Ureter (tissue), 1 donor: Measurements from ENCODE around the gene CFAP97D2. TPM values are rescaled to one million over a fixed set of nuclear protein-coding genes. Genes with fewer than 3 reads are reported as not detected.
"Not testable (repeated sequence)": the region's sequence is repeated elsewhere in the genome, so short reads cannot be mapped to it uniquely, and the experiment has no call there.

Source experiments
- DNase-seq: peaks from one replicate; pipeline ENCODE4 v3.0.0-alpha.2; 2020; ENCODE audit warnings: low spot score
- total RNA-seq: library from RNA; stranded (reverse); gene quantifications from one replicate; pipeline ENCODE4 v1.2.4, GENCODE V29; 2023
- donor health status: DM: yes; HTN: yes; CAD: no.

CFAP97D2 gene
- total RNA-seq, 1 donor from 2014 or later = not detected

DNA sequence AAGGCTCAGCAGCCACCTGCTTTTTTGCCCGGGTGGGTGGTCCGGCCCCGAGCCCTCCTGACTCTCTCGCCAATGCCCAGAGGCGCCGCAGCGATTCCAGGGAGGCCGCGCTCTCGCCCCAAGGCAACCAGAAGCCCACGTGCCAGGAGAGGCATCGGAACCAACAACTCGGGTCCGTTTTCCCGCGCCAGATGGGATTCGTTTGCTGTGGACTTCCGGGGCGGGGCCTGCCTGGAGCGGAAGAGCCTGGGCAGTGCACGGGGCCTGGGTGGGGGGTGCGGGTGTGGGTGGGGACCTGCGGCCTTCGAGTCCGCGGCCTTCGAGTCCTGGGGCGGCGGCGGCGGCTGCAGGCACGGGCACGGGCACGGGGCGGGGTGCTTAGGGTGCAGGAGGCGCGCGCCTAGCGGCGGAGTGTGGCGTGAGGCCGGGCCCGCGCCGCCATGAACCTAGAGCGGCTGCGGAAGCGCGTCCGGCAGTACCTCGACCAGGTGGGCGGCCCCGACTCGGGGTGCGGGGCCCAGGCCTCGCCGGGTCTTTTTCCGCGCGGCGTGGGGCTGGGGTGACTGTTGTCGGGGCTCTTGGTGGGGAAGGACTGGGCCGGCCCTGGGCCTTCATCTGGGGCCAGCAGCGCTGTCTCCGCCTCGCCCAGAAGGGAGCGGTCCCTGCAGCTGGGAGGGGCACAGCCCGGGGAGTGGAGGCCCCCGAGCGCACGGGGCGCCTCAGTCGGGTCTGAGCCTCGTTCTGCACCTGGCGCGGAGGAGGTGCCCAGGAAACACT lies 55.8 kb downstream of the CFAP97D2 start, which contains the start of gene CDC16:
Gene CDC16 (plus strand): TSS at position 253 of the 777 bp plus-strand sequence. CDS start 188 bp downstream, at position 441.
- DNase-seq = peak; percentile 94

DNA sequence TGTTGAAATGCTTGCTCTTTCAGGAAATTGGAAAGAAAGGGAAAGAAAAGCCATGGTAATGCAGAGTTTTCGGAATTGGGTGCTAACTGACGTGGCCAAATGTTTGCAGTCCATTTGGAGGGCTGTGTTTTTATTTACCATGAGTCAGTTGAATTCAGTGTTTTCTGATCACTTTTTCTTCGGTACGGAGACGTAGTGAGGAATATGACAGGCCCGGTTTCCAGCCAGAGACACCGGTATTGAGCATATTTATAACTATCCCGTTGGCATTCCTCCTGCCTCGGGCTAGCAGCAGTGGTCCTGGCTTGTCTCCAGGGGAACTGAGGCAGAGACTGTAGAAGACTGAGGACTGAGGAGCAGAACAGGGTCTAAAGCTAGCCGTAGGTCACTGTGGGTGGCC lies 56.6 kb downstream of the CFAP97D2 start:
- no peak for DNase-seq

- no peak for DNase-seq
Measured at GRCh38 chr13:114236227-114236626, 57.2 kb downstream of the CFAP97D2 start.

GRCh38 chr13:114237415-114238112 lies 58.5 kb downstream of the CFAP97D2 start:
- no peak for DNase-seq

GRCh38 chr13:114241918-114242317 lies 62.9 kb downstream of the CFAP97D2 start:
- DNase-seq = no peak

DNA sequence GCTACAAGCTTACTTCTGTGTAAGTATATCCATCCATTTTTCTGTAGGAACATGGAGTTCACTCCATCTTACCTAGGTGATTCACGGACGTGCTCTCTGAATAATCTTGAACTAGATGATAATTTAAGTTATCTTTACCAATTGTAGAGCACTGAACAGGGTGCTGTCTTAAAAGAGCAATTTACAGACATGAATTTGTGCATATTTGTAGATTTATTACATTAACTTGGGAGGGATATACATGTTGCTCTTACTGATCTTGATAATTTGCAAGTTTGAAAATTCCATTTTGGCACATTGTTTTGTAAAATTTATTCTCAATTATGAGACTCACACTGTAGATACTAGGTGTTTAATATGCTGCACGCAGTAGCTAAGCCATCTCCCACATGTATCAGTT lies 64.9 kb downstream of the CFAP97D2 start:
- no peak for DNase-seq

DNA sequence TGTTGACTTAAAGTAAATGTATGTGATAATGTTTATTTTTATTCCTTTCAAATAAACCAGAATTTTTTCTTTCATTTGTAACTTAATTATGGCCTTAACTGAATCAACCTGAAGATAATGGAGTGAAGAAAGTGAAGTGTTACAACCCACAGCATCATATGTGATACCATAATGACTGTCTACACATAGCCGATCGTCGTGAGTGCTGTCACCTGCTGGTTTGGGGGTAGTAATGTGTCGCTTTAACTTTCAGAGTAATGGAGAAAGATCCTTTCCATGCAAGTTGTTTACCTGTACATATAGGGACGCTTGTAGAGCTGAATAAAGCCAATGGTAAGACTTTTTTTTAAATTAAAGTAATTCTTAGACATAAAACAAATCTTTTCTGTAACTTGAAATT lies 65.6 kb downstream of the CFAP97D2 start:
- no peak for DNase-seq

DNA sequence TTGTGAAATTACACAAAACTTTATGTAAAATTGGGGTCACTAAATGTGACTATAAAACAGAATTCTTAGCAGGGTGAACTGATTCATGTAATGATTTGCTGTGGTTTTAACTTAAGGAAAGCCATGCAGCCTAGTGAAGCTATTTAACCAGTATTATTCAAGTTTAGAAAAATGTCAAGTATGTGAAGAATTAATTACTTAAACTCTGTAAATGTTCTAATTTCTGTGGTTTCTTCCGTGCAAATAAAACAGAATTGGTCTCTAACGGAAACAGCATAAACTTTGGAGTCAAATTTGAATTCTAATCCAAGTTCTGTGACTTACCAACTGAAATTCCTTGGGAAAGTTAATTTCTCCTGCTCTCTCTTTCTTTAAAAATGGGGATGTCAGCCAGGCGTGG lies 69.0 kb downstream of the CFAP97D2 start:
- no peak for DNase-seq

DNA sequence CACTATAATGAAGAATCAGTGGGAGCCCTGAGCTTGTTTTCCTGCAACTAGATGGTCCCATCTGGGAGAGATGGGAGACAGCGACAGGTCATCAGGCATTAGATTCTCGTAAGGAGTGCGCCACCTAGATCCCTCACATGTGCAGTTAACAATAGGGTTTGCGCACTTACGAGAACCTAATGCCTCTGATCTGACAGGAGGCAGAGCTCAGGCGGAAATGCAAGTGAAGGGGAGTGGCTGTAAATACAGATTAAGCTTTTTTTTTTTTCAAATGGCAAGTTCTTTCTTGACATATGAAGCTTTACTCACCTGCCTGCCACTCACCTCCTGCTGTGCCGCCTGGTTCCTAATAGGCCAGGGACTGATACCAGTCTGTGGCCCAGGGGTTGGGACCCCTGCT lies 70.0 kb downstream of the CFAP97D2 start:
- DNase-seq = peak; percentile 54

DNA sequence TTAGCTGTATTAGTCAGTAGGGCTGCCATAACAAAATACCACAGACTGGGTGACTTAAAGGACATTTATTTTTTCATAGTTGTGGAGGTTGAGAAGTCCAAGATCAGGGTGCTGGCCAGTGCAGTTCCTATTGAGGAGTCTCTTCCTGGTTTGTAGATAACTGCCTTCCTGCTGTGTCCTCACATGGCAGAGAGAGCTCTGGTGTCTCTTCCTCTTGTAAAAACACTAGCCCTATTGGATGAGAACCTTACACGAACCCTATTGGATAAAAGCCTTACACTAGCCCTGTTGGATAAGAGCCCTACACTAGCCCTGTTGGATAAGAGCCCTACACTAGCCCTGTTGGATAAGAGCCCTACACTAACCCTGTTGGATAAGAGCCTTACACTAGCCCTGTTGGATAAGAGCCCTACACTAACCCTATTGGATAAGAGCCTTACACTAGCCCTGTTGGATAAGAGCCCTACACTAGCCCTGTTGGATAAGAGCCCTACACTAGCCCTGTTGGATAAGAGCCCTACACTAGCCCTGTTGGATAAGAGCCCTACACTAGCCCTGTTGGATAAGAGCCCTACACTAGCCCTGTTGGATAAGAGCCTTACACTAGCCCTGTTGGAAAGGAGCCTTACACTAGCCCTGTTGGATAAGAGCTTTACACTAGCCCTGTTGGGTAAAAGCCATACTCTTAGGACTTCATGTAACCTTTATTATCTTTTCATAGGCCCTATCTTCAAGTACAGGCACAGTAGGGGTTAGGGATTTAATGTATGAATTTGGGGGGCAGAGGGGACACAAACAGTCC lies 72.8 kb downstream of the CFAP97D2 start:
- not testable (repeated sequence) for DNase-seq

DNA sequence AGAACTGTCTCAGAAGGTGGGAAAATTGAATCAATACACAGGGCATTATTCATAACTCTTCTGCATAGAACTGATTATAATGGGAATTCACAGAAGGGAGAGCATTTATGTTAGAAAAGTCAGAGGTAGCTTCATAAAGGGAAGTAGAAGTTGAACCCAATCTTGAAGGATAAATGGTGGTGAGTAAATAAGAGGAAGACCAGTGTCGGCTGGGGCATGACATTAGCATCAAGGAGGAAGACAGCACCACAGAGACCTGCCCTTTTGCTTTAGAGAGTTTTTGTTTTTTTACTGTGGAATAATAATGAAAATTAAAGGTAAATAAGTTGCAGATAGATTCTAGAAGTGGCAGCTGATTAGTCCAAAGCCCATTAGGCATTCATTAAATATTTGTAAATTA lies 77.5 kb downstream of the CFAP97D2 start:
- DNase-seq = no peak

DNA sequence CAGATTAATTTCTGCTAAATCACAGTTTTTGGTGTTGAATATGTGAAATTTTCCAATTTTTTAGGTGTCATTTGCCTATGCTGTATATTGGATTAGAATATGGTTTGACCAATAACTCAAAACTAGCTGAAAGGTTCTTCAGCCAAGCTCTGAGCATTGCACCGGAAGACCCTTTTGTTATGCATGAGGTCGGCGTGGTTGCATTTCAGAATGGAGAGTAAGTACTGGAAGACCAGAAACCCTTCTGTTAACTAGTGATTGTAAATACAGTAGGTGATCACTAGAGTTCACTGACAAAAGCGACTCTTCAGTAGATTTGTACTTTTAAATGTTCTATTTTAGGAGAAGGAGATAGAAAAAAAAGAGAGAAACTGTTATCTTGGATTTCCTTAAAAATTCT lies 78.0 kb downstream of the CFAP97D2 start:
- DNase-seq = no peak

- DNase-seq = no peak
Measured at GRCh38 chr13:114258589-114258988, 79.5 kb downstream of the CFAP97D2 start.

GRCh38 chr13:114259374-114259773 lies 80.3 kb downstream of the CFAP97D2 start:
- DNase-seq = no peak

DNA sequence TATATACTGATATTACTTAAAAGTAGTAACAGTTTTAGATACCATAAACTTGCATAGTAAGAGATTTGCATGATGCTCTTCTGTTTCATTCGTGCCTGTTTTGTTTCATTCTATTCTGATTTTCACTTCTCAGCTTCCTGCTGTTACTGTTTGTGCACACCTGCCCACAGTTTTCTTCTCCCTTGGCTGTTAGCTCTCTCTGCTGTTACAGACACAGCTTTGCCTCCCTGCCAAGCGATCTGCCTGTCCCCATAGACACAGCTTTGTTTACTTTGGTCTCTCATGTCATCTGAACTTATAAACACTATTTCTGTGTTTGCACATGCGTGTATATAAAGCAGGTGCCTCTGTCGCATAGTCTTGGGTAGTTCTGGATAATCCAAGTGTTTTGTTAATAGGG lies 80.9 kb downstream of the CFAP97D2 start:
- no peak for DNase-seq

DNA sequence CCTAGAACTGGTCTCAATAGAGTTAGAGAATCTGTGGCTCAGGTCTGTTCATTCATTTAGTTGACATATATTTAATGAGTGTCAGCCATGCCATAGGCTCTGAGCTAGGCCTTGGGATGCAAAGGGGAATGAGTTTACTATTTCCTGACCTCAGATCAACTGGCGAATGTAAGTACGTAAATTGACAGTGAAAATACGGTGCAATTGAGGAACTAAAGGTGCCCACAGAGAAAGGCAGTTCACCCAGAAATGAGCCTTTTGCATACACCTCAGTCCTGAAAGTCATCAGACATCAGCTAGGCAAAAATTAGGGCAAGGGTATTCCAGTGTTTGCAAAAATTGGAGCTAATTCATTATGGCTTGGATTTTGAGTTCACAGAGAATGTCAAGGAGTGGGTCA lies 81.8 kb downstream of the CFAP97D2 start:
- no peak for DNase-seq

- DNase-seq = no peak
Measured at GRCh38 chr13:114261328-114261965, 82.4 kb downstream of the CFAP97D2 start.

- DNase-seq = no peak
Measured at GRCh38 chr13:114263578-114263977, 84.5 kb downstream of the CFAP97D2 start.

DNA sequence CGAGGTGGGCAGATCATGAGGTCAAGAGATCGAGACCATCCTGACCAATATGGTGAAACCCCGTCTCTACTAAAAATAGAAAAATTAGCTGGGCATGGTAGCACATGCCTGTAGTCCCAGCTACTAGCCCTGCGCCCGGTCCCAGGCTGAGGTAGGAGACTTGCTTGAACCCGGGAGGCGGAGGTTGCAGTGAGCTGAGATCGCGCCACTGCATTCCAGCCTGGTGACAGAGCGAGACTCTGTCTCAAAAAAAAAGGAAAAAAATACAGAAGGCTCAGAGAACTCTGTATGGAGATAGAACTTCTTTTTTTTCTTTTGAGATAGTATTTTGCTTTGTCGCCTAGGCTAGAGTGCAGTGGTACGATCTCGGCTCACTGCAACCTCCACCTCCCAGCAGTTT lies 85.3 kb downstream of the CFAP97D2 start:
- DNase-seq = not testable (repeated sequence)

- DNase-seq = no peak
Measured at GRCh38 chr13:114264886-114265611, 86.0 kb downstream of the CFAP97D2 start.

DNA sequence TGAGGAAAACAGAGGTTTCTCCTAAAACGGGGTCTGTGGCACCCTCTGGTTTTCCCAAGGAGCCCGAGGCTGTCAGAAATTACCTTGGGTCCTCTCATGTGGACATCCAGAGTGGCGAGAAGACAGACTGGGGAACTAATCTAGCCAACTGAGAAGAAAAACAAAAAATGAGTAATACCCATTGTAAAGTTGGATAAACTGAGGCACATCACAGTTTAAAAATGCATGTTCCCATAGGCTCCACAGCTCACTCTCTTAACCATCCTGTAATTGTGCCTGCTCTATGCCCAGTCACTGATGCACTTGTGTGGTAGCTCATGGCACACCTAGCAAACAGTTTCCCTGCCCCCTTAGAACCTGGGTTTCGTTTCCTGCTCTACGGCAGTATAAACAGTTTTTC lies 87.2 kb downstream of the CFAP97D2 start:
- no peak for DNase-seq
